Caco-2 (cell line): ENCODE measurements around the gene DCUN1D1. TPM values are rescaled to one million over a fixed set of nuclear protein-coding genes. Genes with fewer than 3 reads are reported as not detected.
A peak's percentile ranks its signal among the peaks of the same experiment; 100 is the strongest.

Experiments
- Bru-seq: library from RNA; stranded (reverse); fragments of 400-500 nt; gene quantifications from one replicate; lab custom pipeline; 2021; lab: Mats Ljungman, UMichigan
- BruChase-seq, 2 experiments: library from RNA; stranded (reverse); fragments of 400-500 nt; gene quantifications; one replicate each; lab custom pipeline; 2021; lab: Mats Ljungman, UMichigan
- BruUV-seq: library from RNA; stranded (reverse); fragments of 400-500 nt; replicated peaks from 2 replicates; lab custom pipeline; 2021; lab: Mats Ljungman, UMichigan
- CTCF ChIA-PET: fragments of 300-600 bp; sonication (Branson Sonifier 250); formaldehyde crosslinking; loops from one replicate; lab custom pipeline; 2022; ENCODE audit warnings: antibody characterized with exemption; lab: Charles Lee
- POLR2A ChIA-PET: fragments of 300-600 bp; sonication (Branson Sonifier 250); formaldehyde crosslinking; loops from one replicate; lab custom pipeline; 2022; ENCODE audit warnings: antibody characterized with exemption; lab: Charles Lee
- DNase-seq, 2 experiments: peaks; one replicate each; pipeline versions ENCODE4 v3.0.0 to v3.0.0-alpha.2; 2020 to 2022
- H3K27me3 ChIP-seq: replicated peaks from 2 replicates; pipeline ENCODE4 v1.6.0; 2011; ENCODE audit warnings: low read length; ENCODE audit not compliant: control insufficient read depth, insufficient read depth
- H3K36me3 ChIP-seq: 2 replicates; pipeline ENCODE4 v1.5.1; 2011; ENCODE audit warnings: low read length; ENCODE audit not compliant: control insufficient read depth, insufficient read depth
- H3K4me1 ChIP-seq: fragments of 250-450 bp; sonication (Bioruptor Pico); 2 replicates; pipeline ENCODE4 v1.5.1; 2020; ENCODE audit warnings: mild to moderate bottlenecking
- H3K4me3 ChIP-seq: 2 replicates; pipeline ENCODE4 v1.5.1; 2011; ENCODE audit warnings: low read depth, mild to moderate bottlenecking, control low read depth, low read length
- H3K9me3 ChIP-seq: fragments of 250-450 bp; sonication (Bioruptor Pico); 2 replicates; pipeline ENCODE4 v1.5.1; 2020; ENCODE audit warnings: mild to moderate bottlenecking, moderate library complexity
- H3K27ac Mint-ChIP-seq: one replicate; pipeline ENCODE4 v1.8.0; 2022; ENCODE audit warnings: mixed read lengths; ENCODE audit not compliant: unreplicated experiment
- H3K27me3 Mint-ChIP-seq: one replicate; pipeline ENCODE4 v1.8.0; 2022; ENCODE audit warnings: mixed read lengths; ENCODE audit not compliant: insufficient read depth, unreplicated experiment
- H3K36me3 Mint-ChIP-seq: one replicate; pipeline ENCODE4 v1.8.0; 2022; ENCODE audit warnings: mild to moderate bottlenecking, mixed read lengths; ENCODE audit not compliant: insufficient read depth, unreplicated experiment
- H3K4me1 Mint-ChIP-seq: one replicate; pipeline ENCODE4 v1.8.0; 2022; ENCODE audit warnings: low read depth, mixed read lengths; ENCODE audit not compliant: unreplicated experiment
- H3K4me3 Mint-ChIP-seq: one replicate; pipeline ENCODE4 v1.8.0; 2022; ENCODE audit warnings: mild to moderate bottlenecking, moderate library complexity, mixed read lengths; ENCODE audit not compliant: unreplicated experiment
- H3K9me3 Mint-ChIP-seq: one replicate; pipeline ENCODE4 v1.8.0; 2022; ENCODE audit warnings: mixed read lengths; ENCODE audit not compliant: unreplicated experiment
- intact Hi-C: fragments of 100-400 bp; cut with micrococcal nuclease; formaldehyde crosslinking; loops from one replicate; pipeline ENCODE4 v1.10.0; 2022; ENCODE audit not compliant: unreplicated experiment
- long read RNA-seq: library from polyadenylated mRNA; stranded (forward); transcript quantifications from one replicate; pipeline ENCODE4 v2.0.0, GENCODE V29; 2022
- total RNA-seq: library from RNA; stranded (reverse); gene quantifications from 2 replicates; pipeline ENCODE4 v1.2.3, GENCODE V29; 2022
- TF ChIP-seq, protein P1 (sequence below), 2 experiments: fragments of 200-600 bp in 1 of 2; IDR thresholded peaks; 1 replicate in 1 of 2; 2 replicates in 1 of 2; pipeline versions ENCODE4 v1.5.1 to v1.8.0; 2011 to 2022; ENCODE audit warnings: antibody characterized with exemption in 1 of 2, control low read depth in 1 of 2, inconsistent platforms in 1 of 2, low read depth in 1 of 2, low read length in 1 of 2, mild to moderate bottlenecking in 1 of 2, moderate library complexity in 1 of 2; ENCODE audit not compliant: insufficient read depth in 1 of 2, severe bottlenecking in 1 of 2, unreplicated experiment in 1 of 2

DCUN1D1 gene
- total RNA-seq (43.0 and 51.2 TPM in 2 replicates), Bru-seq, nascent RNA (percentile 83 among the genes with signal in this experiment), BruChase-seq, experiment 1, labeled RNA remaining after a 2-hour chase (percentile 93 among the genes with signal in this experiment), BruChase-seq, experiment 2, labeled RNA remaining after a 6-hour chase (percentile 93 among the genes with signal in this experiment)
- long read RNA-seq, full-length matches to known transcripts = 14 of 21 reads
- long read RNA-seq, partial matches to known transcripts = 0 of 21 reads
- long read RNA-seq, other reads (novel, unspliced or antisense) = 7 of 21 reads

DNA sequence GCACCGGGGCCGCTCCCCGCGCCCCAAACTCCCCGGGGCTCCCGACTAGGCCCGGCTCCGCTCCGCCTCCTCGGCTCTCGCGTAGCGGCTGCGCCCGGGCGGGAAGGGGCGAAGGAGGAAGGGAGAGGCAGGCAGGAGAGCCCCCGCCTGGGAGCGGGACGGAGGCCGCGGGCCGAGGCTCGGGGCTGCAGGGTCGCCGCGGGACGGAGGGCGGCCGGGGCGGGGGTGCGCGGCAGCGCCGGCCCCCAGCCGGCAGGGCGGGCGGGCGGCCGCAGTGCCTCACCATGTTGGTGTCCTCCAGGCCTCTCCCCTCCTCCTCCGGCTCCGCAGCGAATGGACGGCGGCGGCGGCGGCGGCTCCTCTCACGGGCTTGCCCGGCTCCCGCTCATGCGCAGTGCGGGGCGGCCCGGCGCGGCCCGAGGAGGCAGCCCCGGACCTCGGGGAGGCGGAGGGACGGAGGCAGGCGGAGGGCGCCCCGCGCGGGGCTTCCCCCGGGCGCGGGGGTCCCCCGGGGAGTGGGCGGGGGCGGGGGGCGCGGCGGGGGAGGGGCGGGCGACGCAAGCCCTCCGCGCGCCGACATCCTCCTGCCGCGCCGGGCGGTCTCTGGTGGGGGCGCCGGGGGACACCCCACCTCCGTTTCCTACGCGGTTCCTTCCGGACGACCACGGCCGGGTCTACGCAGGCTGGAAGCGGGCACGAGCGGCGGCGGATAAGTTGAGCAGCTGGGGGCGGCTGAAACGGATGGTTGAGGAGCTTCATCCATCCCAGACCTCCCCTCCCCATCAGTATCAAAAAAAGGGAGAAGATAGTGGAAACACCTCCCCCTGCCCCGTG is at the start of gene DCUN1D1:
Gene DCUN1D1 (minus strand): TSS at position 335 of the 834 bp plus-strand sequence. CDS start 49 bp downstream, at position 286.
- H3K36me3 Mint-ChIP-seq = peaks cover 6% of the 10 kb centered on the region
- no peaks in the 10 kb centered on the region for H3K9me3 Mint-ChIP-seq
- Histone ChIP-seq H3K36me3 (no peaks in the 10 kb centered on the region), H3K4me1 (peaks cover 9% of the 10 kb centered on the region), H3K9me3 (no peaks in the 10 kb centered on the region), H3K4me3 (peak within 1 kb of the TSS; percentile 61), H3K27me3 (no peaks in the 10 kb centered on the region)
- no TSS peak for BruUV-seq
- TF ChIP-seq, protein P1, sequence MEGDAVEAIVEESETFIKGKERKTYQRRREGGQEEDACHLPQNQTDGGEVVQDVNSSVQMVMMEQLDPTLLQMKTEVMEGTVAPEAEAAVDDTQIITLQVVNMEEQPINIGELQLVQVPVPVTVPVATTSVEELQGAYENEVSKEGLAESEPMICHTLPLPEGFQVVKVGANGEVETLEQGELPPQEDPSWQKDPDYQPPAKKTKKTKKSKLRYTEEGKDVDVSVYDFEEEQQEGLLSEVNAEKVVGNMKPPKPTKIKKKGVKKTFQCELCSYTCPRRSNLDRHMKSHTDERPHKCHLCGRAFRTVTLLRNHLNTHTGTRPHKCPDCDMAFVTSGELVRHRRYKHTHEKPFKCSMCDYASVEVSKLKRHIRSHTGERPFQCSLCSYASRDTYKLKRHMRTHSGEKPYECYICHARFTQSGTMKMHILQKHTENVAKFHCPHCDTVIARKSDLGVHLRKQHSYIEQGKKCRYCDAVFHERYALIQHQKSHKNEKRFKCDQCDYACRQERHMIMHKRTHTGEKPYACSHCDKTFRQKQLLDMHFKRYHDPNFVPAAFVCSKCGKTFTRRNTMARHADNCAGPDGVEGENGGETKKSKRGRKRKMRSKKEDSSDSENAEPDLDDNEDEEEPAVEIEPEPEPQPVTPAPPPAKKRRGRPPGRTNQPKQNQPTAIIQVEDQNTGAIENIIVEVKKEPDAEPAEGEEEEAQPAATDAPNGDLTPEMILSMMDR (IDR thresholded peaks at IDR 0.05; ENCODE audit: insufficient read depth in 1 of 2, low read depth in 1 of 2, low read length in 1 of 2, severe bottlenecking in 1 of 2, unreplicated experiment in 1 of 2) = no peak
- ChIA-PET CTCF (no interaction called here), POLR2A (no interaction called here)
- DNase-seq = peak; percentile 89 to 94
- intact Hi-C loops = no loop called here
- no peaks in the 10 kb centered on the region for H3K4me1 Mint-ChIP-seq
- peak within 1 kb of the TSS; percentile 84 for H3K4me3 Mint-ChIP-seq
- peak within 1 kb of the TSS; percentile 55 for H3K27ac Mint-ChIP-seq
- H3K27me3 Mint-ChIP-seq = no peaks in the 10 kb centered on the region

DNA sequence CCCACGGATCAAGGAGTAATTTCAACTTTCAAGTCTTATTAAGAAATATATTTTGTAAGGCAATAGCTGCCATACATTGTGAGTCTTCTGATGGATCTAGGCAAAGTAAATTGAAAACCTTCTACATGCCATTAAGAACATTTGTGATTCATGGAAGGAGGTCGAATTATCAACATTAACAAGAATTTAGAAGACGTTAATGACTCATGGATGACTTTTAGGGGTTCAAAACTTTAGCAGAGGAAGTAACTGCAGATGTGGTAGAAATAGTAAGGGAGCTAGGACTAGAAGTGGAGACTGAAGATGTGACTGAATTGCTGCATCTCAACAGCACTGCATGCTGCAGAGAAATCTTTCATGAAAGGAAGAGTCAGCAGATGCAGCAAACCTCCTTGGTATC is 48.1 kb upstream of the DCUN1D1 start:
- Mint-ChIP-seq H3K27ac (no peak overlapping the region), H3K27me3 (no peaks in the 10 kb centered on the region), H3K4me1 (peaks cover under 1% of the 10 kb centered on the region), H3K9me3 (no peaks in the 10 kb centered on the region), H3K36me3 (peaks cover 26% of the 10 kb centered on the region), H3K4me3 (no peak overlapping the region)
- intact Hi-C loops = no loop called here
- DNase-seq = no peak
- no peak overlapping the region for H3K4me3 ChIP-seq
- no TSS peak for BruUV-seq
- CTCF ChIA-PET = no interaction called here
- H3K4me1 ChIP-seq = 0 out of 2 replicates have a peak, but pooled peaks cover 1% of the 10 kb centered on the region
- H3K36me3 ChIP-seq = no peaks in the 10 kb centered on the region
- H3K27me3 ChIP-seq = no peaks in the 10 kb centered on the region
- TF ChIP-seq, protein P1 (IDR thresholded peaks at IDR 0.05; ENCODE audit: insufficient read depth in 1 of 2, low read depth in 1 of 2, low read length in 1 of 2, severe bottlenecking in 1 of 2, unreplicated experiment in 1 of 2) = no peak
- H3K9me3 ChIP-seq = no peaks in the 10 kb centered on the region
- POLR2A ChIA-PET = no interaction called here

DNA sequence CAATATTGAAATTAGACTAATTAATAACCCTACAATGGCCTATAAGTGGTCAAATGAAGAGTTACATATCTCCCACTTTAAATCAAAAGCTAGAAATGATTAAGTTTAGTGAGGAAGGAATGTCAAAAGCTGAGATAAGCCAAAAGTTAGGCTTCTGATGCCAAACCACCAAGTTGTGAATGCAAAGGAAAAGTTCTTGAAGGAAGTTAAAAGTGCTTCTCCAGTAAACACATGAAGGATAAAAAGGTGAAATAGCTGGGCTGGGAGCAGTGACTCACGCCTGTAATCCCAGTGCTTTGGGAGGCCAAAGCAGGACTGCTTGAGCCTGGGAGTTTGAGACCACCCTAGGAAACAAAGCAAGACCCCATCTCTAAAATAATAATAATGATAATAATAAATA is 46.9 kb upstream of the DCUN1D1 start:
- peaks cover 4% of the 10 kb centered on the region for H3K4me1 Mint-ChIP-seq
- Histone ChIP-seq H3K36me3 (no peaks in the 10 kb centered on the region; the same call in 1 of the 2 replicates), H3K4me1 (peaks cover 9% of the 10 kb centered on the region; the same call in 1 of the 2 replicates), H3K27me3 (no peaks in the 10 kb centered on the region), H3K4me3 (no peak overlapping the region), H3K9me3 (no peaks in the 10 kb centered on the region)
- H3K27ac Mint-ChIP-seq = no peak overlapping the region
- H3K9me3 Mint-ChIP-seq = no peaks in the 10 kb centered on the region
- intact Hi-C loops = no loop called here
- H3K4me3 Mint-ChIP-seq = no peak overlapping the region
- peaks cover 17% of the 10 kb centered on the region for H3K36me3 Mint-ChIP-seq
- no TSS peak for BruUV-seq
- TF ChIP-seq, protein P1 (IDR thresholded peaks at IDR 0.05; ENCODE audit: insufficient read depth in 1 of 2, low read depth in 1 of 2, low read length in 1 of 2, severe bottlenecking in 1 of 2, unreplicated experiment in 1 of 2) = no peak
- no peak for DNase-seq
- ChIA-PET CTCF (no interaction called here), POLR2A (no interaction called here)
- no peaks in the 10 kb centered on the region for H3K27me3 Mint-ChIP-seq
